H1 (cell line): Measurements from ENCODE around the gene TMEM198.

ENCODE experiments used
- CHD7 ChIP-seq: fragments of 300-600 bp; sonication (generic); IDR thresholded peaks from 2 replicates; pipeline ENCODE4 v1.7.1; 2012; ENCODE audit warnings: low read length, moderate library complexity, mild to moderate bottlenecking, inconsistent platforms; ENCODE audit not compliant: insufficient replicate concordance
- E2F6 ChIP-seq: IDR thresholded peaks from 2 replicates; pipeline ENCODE4 v1.6.1; 2012; ENCODE audit warnings: inconsistent platforms
- EP300 ChIP-seq, 2 experiments: IDR thresholded peaks; 1 replicate in 1 of 2; 2 replicates in 1 of 2; pipeline ENCODE4 v1.6.1; 2011 to 2012; ENCODE audit warnings: low read depth in 2 of 2, low read length in 2 of 2, mild to moderate bottlenecking in 2 of 2, borderline replicate concordance in 1 of 2, inconsistent platforms in 1 of 2, moderate library complexity in 1 of 2
- EZH2 ChIP-seq: fragments of 200-600 bp; sonication (generic); IDR thresholded peaks from 2 replicates; pipeline ENCODE4 v1.7.1; 2012; ENCODE audit warnings: low read depth, mild to moderate bottlenecking, moderate library complexity, low read length, inconsistent platforms; ENCODE audit not compliant: severe bottlenecking
- GABPA ChIP-seq: IDR thresholded peaks from 2 replicates; pipeline ENCODE4 v1.6.1; 2011; ENCODE audit warnings: mild to moderate bottlenecking, low read length, moderate library complexity, borderline replicate concordance; ENCODE audit not compliant: insufficient read depth
- JUND ChIP-seq: IDR thresholded peaks from 2 replicates; pipeline ENCODE4 v1.6.1; 2011; ENCODE audit warnings: mild to moderate bottlenecking, improper control_type of control experiment, low read length
- MAFK ChIP-seq: IDR thresholded peaks from 2 replicates; pipeline ENCODE4 v1.6.1; 2012; ENCODE audit warnings: low read depth, mild to moderate bottlenecking, improper control_type of control experiment, low read length
- POLR2A ChIP-seq, 2 experiments: IDR thresholded peaks; 1 replicate in 1 of 2; 2 replicates in 1 of 2; pipeline ENCODE4 v1.6.1; 2011; ENCODE audit warnings: low read depth in 2 of 2, low read length in 2 of 2, mild to moderate bottlenecking in 2 of 2; ENCODE audit errors: control extremely low read depth in 1 of 2
- RFX5 ChIP-seq: IDR thresholded peaks from 2 replicates; pipeline ENCODE4 v1.6.1; 2011; ENCODE audit warnings: low read depth, low read length, improper control_type of control experiment, borderline replicate concordance
- RXRA ChIP-seq: IDR thresholded peaks from 2 replicates; pipeline ENCODE4 v1.6.1; 2011; ENCODE audit warnings: low read depth, mild to moderate bottlenecking, low read length, moderate library complexity; ENCODE audit not compliant: insufficient read depth
- SP2 ChIP-seq: IDR thresholded peaks from 2 replicates; pipeline ENCODE4 v1.6.1; 2012; ENCODE audit warnings: mild to moderate bottlenecking, low read length, inconsistent platforms
- TEAD4 ChIP-seq: IDR thresholded peaks from 2 replicates; pipeline ENCODE4 v1.6.1; 2012; ENCODE audit warnings: low read depth, low read length, inconsistent platforms, mixed read lengths
- TF ChIP-seq, protein P1 (sequence below), 3 experiments: IDR thresholded peaks; 1 replicate in 2 of 3; 2 replicates in 1 of 3; pipeline versions ENCODE4 v1.5.1 to v1.6.1; 2011; ENCODE audit warnings: low read length in 3 of 3, mild to moderate bottlenecking in 3 of 3, inconsistent platforms in 2 of 3, low read depth in 1 of 3, moderate library complexity in 1 of 3; ENCODE audit not compliant: insufficient read depth in 1 of 3; ENCODE audit errors: control extremely low read depth in 1 of 3

DNA sequence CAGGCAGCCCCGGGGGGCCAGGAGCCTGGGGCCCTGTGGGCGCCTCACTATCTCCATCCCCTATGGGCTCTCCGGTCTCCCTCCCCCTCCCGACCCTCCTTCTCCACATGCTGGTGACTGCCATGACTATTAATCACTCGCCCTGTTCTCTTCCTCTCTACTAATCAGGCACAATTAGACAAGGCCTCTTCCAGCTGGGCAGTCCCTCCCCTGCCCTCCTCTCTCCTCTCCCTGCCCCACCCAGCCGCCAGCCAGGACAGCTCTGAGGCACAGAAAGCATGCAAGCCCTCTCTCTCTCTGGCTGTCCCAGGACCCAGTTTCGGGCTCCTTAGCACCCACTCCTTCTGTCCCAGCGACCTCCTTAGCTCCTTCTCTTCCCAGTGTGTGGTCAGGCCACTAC is 23.7 kb upstream of the TMEM198 start:
- no peak for TF ChIP-seq RXRA
- no peak for TF ChIP-seq TEAD4
- TF ChIP-seq, protein P1, sequence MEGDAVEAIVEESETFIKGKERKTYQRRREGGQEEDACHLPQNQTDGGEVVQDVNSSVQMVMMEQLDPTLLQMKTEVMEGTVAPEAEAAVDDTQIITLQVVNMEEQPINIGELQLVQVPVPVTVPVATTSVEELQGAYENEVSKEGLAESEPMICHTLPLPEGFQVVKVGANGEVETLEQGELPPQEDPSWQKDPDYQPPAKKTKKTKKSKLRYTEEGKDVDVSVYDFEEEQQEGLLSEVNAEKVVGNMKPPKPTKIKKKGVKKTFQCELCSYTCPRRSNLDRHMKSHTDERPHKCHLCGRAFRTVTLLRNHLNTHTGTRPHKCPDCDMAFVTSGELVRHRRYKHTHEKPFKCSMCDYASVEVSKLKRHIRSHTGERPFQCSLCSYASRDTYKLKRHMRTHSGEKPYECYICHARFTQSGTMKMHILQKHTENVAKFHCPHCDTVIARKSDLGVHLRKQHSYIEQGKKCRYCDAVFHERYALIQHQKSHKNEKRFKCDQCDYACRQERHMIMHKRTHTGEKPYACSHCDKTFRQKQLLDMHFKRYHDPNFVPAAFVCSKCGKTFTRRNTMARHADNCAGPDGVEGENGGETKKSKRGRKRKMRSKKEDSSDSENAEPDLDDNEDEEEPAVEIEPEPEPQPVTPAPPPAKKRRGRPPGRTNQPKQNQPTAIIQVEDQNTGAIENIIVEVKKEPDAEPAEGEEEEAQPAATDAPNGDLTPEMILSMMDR (IDR thresholded peaks at IDR 0.05; ENCODE audit: control extremely low read depth in 1 of 3, insufficient read depth in 1 of 3, low read depth in 1 of 3, low read length in 3 of 3): no peak
- TF ChIP-seq JUND: no peak
- TF ChIP-seq POLR2A (IDR thresholded peaks at IDR 0.05; ENCODE audit: control extremely low read depth in 1 of 2, low read depth in 2 of 2, low read length in 2 of 2): no peak
- no peak for TF ChIP-seq EZH2
- no peak for TF ChIP-seq RFX5
- TF ChIP-seq SP2: no peak
- TF ChIP-seq CHD7: no peak
- TF ChIP-seq EP300 (IDR thresholded peaks at IDR 0.05; ENCODE audit: borderline replicate concordance in 1 of 2, low read depth in 2 of 2, low read length in 2 of 2): no peak
- no peak for TF ChIP-seq GABPA
- TF ChIP-seq E2F6: no peak
- no peak for TF ChIP-seq MAFK
